ENCODE data around the gene PSENEN. TPM values are rescaled to one million over a fixed set of nuclear protein-coding genes. Genes with fewer than 3 reads are reported as not detected.

The PSENEN gene
- total RNA-seq, 4 donors from 2014 or later = 6.6 to 80.0 (median 56.8) TPM

- in situ Hi-C loops (cut with MboI; ENCODE audit: low pct_ligation_motif_present in 1 of 4, low pct_unique_long_range_greater_than_20kb in 1 of 4, low sequenced_read_pairs in 3 of 4) (no loop called here), intact Hi-C loops (cut with DNase I; ENCODE audit: low total_unique reads) (no loop called here)
- WGBS, 2 donors (ENCODE audit: low coverage in 1 of 2) = 82% methylated on average over 11 of the region's 12 CpGs; no CpG with 5 or more reads in 1 of the 2 donors
- Histone ChIP-seq H3K9me3 (no peaks in the 10 kb centered on the region), H3K4me3 (no peak overlapping the region), H3K27ac (no peak overlapping the region), H3K36me3 (no peaks in the 10 kb centered on the region), H3K4me1 (no peaks in the 10 kb centered on the region), H3K27me3 (no peaks in the 10 kb centered on the region)
- TF ChIP-seq POLR2AphosphoS5 (IDR thresholded peaks at IDR 0.05) = no peak
- TF ChIP-seq POLR2A (IDR thresholded peaks at IDR 0.05) = no peak
- TF ChIP-seq CTCF (IDR thresholded peaks at IDR 0.05) = no peak
- no peak for TF ChIP-seq EP300 (IDR thresholded peaks at IDR 0.05; ENCODE audit: low read depth)
- no peak for DNase-seq
These were observed 42.9 kb downstream of the PSENEN start for GRCh38 chr19:35788205-35788960.

- no peak for TF ChIP-seq CTCF (IDR thresholded peaks at IDR 0.05)
- no peak for TF ChIP-seq POLR2AphosphoS5 (IDR thresholded peaks at IDR 0.05)
- no peak for TF ChIP-seq EP300 (IDR thresholded peaks at IDR 0.05; ENCODE audit: low read depth)
- no peak for TF ChIP-seq POLR2A (IDR thresholded peaks at IDR 0.05)
- DNase-seq = no peak
- Histone ChIP-seq H3K27me3 (no peaks in the 10 kb centered on the region), H3K36me3 (no peaks in the 10 kb centered on the region), H3K27ac (no peak overlapping the region), H3K9me3 (no peaks in the 10 kb centered on the region), H3K4me3 (no peak overlapping the region), H3K4me1 (no peaks in the 10 kb centered on the region)
- 75% methylated on average over 10 of the region's 11 CpGs; no CpG with 5 or more reads in 1 of the 2 donors for WGBS, 2 donors (ENCODE audit: low coverage in 1 of 2)
- intact Hi-C loops (cut with DNase I; ENCODE audit: low total_unique reads) = no loop called here
- in situ Hi-C loops (cut with MboI; ENCODE audit: low pct_ligation_motif_present in 1 of 4, low pct_unique_long_range_greater_than_20kb in 1 of 4, low sequenced_read_pairs in 3 of 4) = no loop called here
These were observed 43.9 kb downstream of the PSENEN start for GRCh38 chr19:35789195-35789977.

GRCh38 chr19:35789978-35790944 is 44.8 kb downstream of the PSENEN start:
- intact Hi-C loops (cut with DNase I; ENCODE audit: low total_unique reads) = no loop called here
- H3K4me1 ChIP-seq = no peaks in the 10 kb centered on the region
- H3K27me3 ChIP-seq = no peaks in the 10 kb centered on the region
- no peak for TF ChIP-seq POLR2A (IDR thresholded peaks at IDR 0.05)
- 85% methylated on average over 9 of the region's 19 CpGs; no CpG with 5 or more reads in 1 of the 2 donors for WGBS, 2 donors (ENCODE audit: low coverage in 1 of 2)
- in situ Hi-C loops (cut with MboI; ENCODE audit: low pct_ligation_motif_present in 1 of 4, low pct_unique_long_range_greater_than_20kb in 1 of 4, low sequenced_read_pairs in 3 of 4) = no loop called here
- no peak for DNase-seq
- H3K9me3 ChIP-seq = no peaks in the 10 kb centered on the region
- H3K27ac ChIP-seq = no peak overlapping the region
- no peak overlapping the region for H3K4me3 ChIP-seq
- H3K36me3 ChIP-seq = no peaks in the 10 kb centered on the region

GRCh38 chr19:35790981-35791813 is 45.7 kb downstream of the PSENEN start:
- Histone ChIP-seq H3K9me3 (no peaks in the 10 kb centered on the region), H3K36me3 (no peaks in the 10 kb centered on the region), H3K4me3 (no peak overlapping the region), H3K27me3 (peaks cover 4% of the 10 kb centered on the region), H3K4me1 (no peaks in the 10 kb centered on the region), H3K27ac (no peak overlapping the region)
- WGBS, 2 donors (ENCODE audit: low coverage in 1 of 2) = 67% methylated on average over 13 of the region's 20 CpGs; no CpG with 5 or more reads in 1 of the 2 donors
- in situ Hi-C loops (cut with MboI; ENCODE audit: low pct_ligation_motif_present in 1 of 4, low pct_unique_long_range_greater_than_20kb in 1 of 4, low sequenced_read_pairs in 3 of 4) (no loop called here), intact Hi-C loops (cut with DNase I; ENCODE audit: low total_unique reads) (no loop called here)
- no peak for TF ChIP-seq POLR2AphosphoS5 (IDR thresholded peaks at IDR 0.05)
- TF ChIP-seq POLR2A (IDR thresholded peaks at IDR 0.05) = no peak
- no peak for TF ChIP-seq CTCF (IDR thresholded peaks at IDR 0.05)
- no peak for TF ChIP-seq EP300 (IDR thresholded peaks at IDR 0.05; ENCODE audit: low read depth)
- DNase-seq = no peak
